ENCODE results near the gene PCDH20. TPM values are rescaled to one million over a fixed set of nuclear protein-coding genes. Genes with fewer than 3 reads are reported as not detected.

The PCDH20 gene
- total RNA-seq, 6 experiments from 2014 or later: 0.61 to 8.8 (median 0.77) TPM

- Histone ChIP-seq H3K4me3 (peak overlapping the region; percentile 35 to 52 (median 46)), H3K36me3 (no peaks in the 10 kb centered on the region), H3K27ac (no peak overlapping the region), H3K4me1 (peaks cover 0 to 3% (median 0%) of the 10 kb centered on the region in 4 donors), H3K27me3 (no peaks in the 10 kb centered on the region), H3K9me3 (no peaks in the 10 kb centered on the region)
- 2% methylated on average over 14 of the region's 41 CpGs for WGBS (ENCODE audit: insufficient coverage, low coverage, low lambda C conversion rate, missing lambda C conversion rate)
- no peak for TF ChIP-seq CTCF (IDR thresholded peaks at IDR 0.05)
- TF ChIP-seq POLR2A (IDR thresholded peaks at IDR 0.05): no peak
- intact Hi-C loops (cut with DNase I): no loop called here
- ATAC-seq: no peak
- DNase-seq: peak in 1 of 3 donors; percentile 40
These were observed 1.8 kb downstream of the PCDH20 start for GRCh38 chr13:61413572-61414535.

GRCh38 chr13:61410669-61411297 lies 4.9 kb downstream of the PCDH20 start:
- Histone ChIP-seq H3K9me3 (no peaks in the 10 kb centered on the region), H3K4me1 (peaks cover 0 to 3% (median 0%) of the 10 kb centered on the region in 4 donors), H3K4me3 (no peak overlapping the region), H3K27me3 (no peaks in the 10 kb centered on the region), H3K36me3 (no peaks in the 10 kb centered on the region), H3K27ac (no peak overlapping the region)
- no peak for ATAC-seq
- intact Hi-C loops (cut with DNase I): no loop called here
- WGBS (ENCODE audit: insufficient coverage, low coverage, low lambda C conversion rate, missing lambda C conversion rate): 100% methylated on average over 1 of the region's 1 CpG
- no peak for TF ChIP-seq POLR2A (IDR thresholded peaks at IDR 0.05)
- peak; percentile 16 to 57 (median 50) for TF ChIP-seq CTCF (IDR thresholded peaks at IDR 0.05)
- no peak for DNase-seq

GRCh38 chr13:61410266-61410665 lies 5.4 kb downstream of the PCDH20 start:
- intact Hi-C loops (cut with DNase I): no loop called here
- DNase-seq (no peak), ATAC-seq (no peak)
- WGBS (ENCODE audit: insufficient coverage, low coverage, low lambda C conversion rate, missing lambda C conversion rate): 34% methylated on average over 2 of the region's 2 CpGs
- no peak overlapping the region for H3K4me3 ChIP-seq
- no peaks in the 10 kb centered on the region for H3K9me3 ChIP-seq
- no peak for TF ChIP-seq POLR2A (IDR thresholded peaks at IDR 0.05)
- no peak for TF ChIP-seq CTCF (IDR thresholded peaks at IDR 0.05)
- no peak overlapping the region for H3K27ac ChIP-seq
- H3K36me3 ChIP-seq: no peaks in the 10 kb centered on the region
- peaks cover 0 to 3% (median 0%) of the 10 kb centered on the region in 4 donors for H3K4me1 ChIP-seq
- H3K27me3 ChIP-seq: no peaks in the 10 kb centered on the region

GRCh38 chr13:61408571-61408970 lies 7.1 kb downstream of the PCDH20 start:
- intact Hi-C loops (cut with DNase I): no loop called here
- no peaks in the 10 kb centered on the region for H3K9me3 ChIP-seq
- no peak overlapping the region for H3K27ac ChIP-seq
- no peak overlapping the region for H3K4me3 ChIP-seq
- ATAC-seq (no peak), DNase-seq (no peak)
- no peaks in the 10 kb centered on the region for H3K36me3 ChIP-seq
- no peak for TF ChIP-seq POLR2A (IDR thresholded peaks at IDR 0.05)
- TF ChIP-seq CTCF (IDR thresholded peaks at IDR 0.05): no peak
- 0% methylated on average over 1 of the region's 1 CpG for WGBS (ENCODE audit: insufficient coverage, low coverage, low lambda C conversion rate, missing lambda C conversion rate)
- no peaks in the 10 kb centered on the region for H3K27me3 ChIP-seq
- no peaks in the 10 kb centered on the region for H3K4me1 ChIP-seq

All from right lobe of liver (tissue), 6 donors.